ENCODE data around the gene SIGLEC15. TPM values are rescaled to one million over a fixed set of nuclear protein-coding genes. Genes with fewer than 3 reads are reported as not detected.

Gene SIGLEC15
- total RNA-seq, 3 donors from 2014 or later: 0.16 to 1.5 (median 0.66) TPM

GRCh38 chr18:45839414-45840395, 14.2 kb downstream of the SIGLEC15 start:
- Histone ChIP-seq H3K4me3 (peak overlapping the region in 1 of 3 donors; percentile 64), H3K27ac (no peak overlapping the region)
- peak in 1 of 2 donors; percentile 57 for DNase-seq (ENCODE audit: low spot score in 2 of 2)

GRCh38 chr18:45841060-45841764, 15.7 kb downstream of the SIGLEC15 start:
- Histone ChIP-seq H3K4me1 (peaks cover 0 to 3% of the 10 kb centered on the region in 2 donors), H3K9me3 (no peaks in the 10 kb centered on the region), H3K27me3 (peaks cover 3 to 12% of the 10 kb centered on the region in 2 donors), H3K27ac (no peak overlapping the region), H3K4me3 (no peak overlapping the region), H3K36me3 (no peaks in the 10 kb centered on the region)
- intact Hi-C loops (cut with DNase I; ENCODE audit: low total_unique reads): no loop called here
- DNase-seq (ENCODE audit: low spot score in 2 of 2): no peak
- TF ChIP-seq POLR2A (IDR thresholded peaks at IDR 0.05) (no peak), CTCF (IDR thresholded peaks at IDR 0.05) (no peak), POLR2AphosphoS5 (IDR thresholded peaks at IDR 0.05) (no peak)

More at GRCh38 chr18:45839414-45840395, 14.2 kb downstream of the SIGLEC15 start:
- no peaks in the 10 kb centered on the region for H3K36me3 ChIP-seq
- TF ChIP-seq CTCF (IDR thresholded peaks at IDR 0.05) (peak in 2 of 3 donors; percentile 55 to 62), POLR2A (IDR thresholded peaks at IDR 0.05) (no peak)
- peaks cover 0 to 3% of the 10 kb centered on the region in 2 donors for H3K4me1 ChIP-seq
- peaks cover 3 to 12% of the 10 kb centered on the region in 2 donors for H3K27me3 ChIP-seq
- H3K9me3 ChIP-seq: no peaks in the 10 kb centered on the region
- intact Hi-C loops (cut with DNase I; ENCODE audit: low total_unique reads): no loop called here

GRCh38 chr18:45841765-45842442, 16.4 kb downstream of the SIGLEC15 start:
- DNase-seq (ENCODE audit: low spot score in 2 of 2): no peak
- Histone ChIP-seq H3K27me3 (peaks cover 3 to 12% of the 10 kb centered on the region in 2 donors), H3K36me3 (no peaks in the 10 kb centered on the region), H3K9me3 (no peaks in the 10 kb centered on the region), H3K27ac (no peak overlapping the region), H3K4me1 (peaks cover 0 to 3% of the 10 kb centered on the region in 2 donors), H3K4me3 (no peak overlapping the region)
- no peak for TF ChIP-seq POLR2A (IDR thresholded peaks at IDR 0.05)
- no peak for TF ChIP-seq CTCF (IDR thresholded peaks at IDR 0.05)
- intact Hi-C loops (cut with DNase I; ENCODE audit: low total_unique reads): no loop called here

DNA sequence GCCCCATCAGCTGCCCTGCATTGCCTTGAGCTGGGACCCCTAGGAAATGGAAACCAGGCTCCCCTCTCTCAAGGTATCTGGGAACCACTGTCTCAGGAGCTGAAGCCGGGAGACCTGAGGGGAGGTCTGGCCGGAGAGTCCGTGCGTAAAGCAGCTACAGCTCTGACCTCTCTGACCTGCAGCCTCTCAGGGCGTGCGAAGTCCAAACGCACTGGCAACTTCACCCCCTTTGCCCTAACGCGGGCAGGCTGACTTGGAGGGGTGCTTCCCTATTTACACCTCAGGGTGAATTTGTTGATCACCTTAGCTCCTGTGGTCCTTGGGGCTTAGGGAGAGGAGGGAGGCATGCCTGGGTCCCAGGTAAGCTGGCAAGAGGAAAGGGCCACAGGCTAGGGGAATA, 17.5 kb downstream of the SIGLEC15 start:
- Histone ChIP-seq H3K9me3 (no peaks in the 10 kb centered on the region), H3K27me3 (peaks cover 0 to 3% of the 10 kb centered on the region in 2 donors), H3K4me3 (no peak overlapping the region), H3K27ac (no peak overlapping the region), H3K36me3 (no peaks in the 10 kb centered on the region), H3K4me1 (no peaks in the 10 kb centered on the region)
- intact Hi-C loops (cut with DNase I; ENCODE audit: low total_unique reads): no loop called here
- no peak for DNase-seq (ENCODE audit: low spot score in 2 of 2)
- TF ChIP-seq POLR2A (IDR thresholded peaks at IDR 0.05) (no peak), CTCF (IDR thresholded peaks at IDR 0.05) (no peak), POLR2AphosphoS5 (IDR thresholded peaks at IDR 0.05) (no peak)

All from breast epithelium (tissue), 4 donors.